ENCODE measurements around the gene MFSD11. TPM values are rescaled to one million over a fixed set of nuclear protein-coding genes. Genes with fewer than 3 reads are reported as not detected.

The MFSD11 gene
- total and polyA plus RNA-seq, 2 of the 8 experiments (the other 6 are each of a cell fraction or from before 2014, with no cell fraction given) = 17.7 to 19.8 TPM

DNA sequence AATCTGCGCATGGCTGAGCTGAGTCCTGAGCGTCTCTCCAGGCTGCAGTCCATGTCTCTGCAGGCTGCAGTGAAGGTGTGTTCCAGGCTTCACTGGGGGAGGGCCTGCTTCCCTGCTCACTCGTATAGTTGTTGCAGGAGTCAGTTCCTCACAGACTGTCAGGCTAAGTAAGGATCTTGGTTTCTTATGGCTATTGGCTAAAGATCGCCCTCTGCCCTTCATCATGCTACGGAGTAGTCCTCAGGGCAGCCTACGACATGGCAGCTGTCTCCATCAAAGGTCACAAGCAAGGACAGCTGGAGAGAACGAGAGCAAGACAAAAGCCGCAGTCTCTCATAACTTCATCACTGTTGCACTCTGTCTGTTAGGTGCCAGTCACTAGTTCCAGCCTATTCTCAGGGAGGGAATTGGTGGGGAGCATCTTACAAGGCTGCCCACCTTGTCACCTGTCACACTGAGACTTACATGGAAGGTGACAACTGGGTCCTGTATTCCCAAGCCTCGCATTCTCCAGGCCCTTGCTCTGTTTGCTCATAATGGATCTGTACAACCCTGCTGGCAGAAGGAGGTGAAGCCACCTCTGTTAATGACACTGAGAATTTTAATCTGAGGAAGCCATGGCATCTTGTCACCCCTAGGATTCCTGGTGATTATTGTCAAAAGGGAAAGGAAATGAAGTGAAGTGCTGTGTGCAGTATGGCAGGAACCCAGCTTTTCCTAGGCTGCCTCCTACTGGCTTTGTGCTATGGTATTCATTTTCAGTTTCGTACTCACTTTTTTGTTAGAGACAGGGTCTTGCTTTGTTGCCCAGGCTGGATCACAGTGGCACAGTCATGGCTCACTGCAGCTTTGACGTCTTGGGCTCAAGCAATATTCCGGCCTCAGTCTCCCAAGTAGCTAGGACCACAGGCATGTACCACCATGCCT lies 43.4 kb downstream of the MFSD11 start:
- H4K5ac ChIP-seq (ENCODE audit: insufficient read length, low read depth, low read length) = no peak overlapping the region
- no peaks in the 10 kb centered on the region for H3K79me1 ChIP-seq (ENCODE audit: low read depth, low read length)
- no peak overlapping the region for H3K4me3 ChIP-seq (ENCODE audit: extremely low read depth in 1 of 4, insufficient read depth in 2 of 4, low read depth in 3 of 4, low read length in 4 of 4)
- no peaks in the 10 kb centered on the region for H3K23me2 ChIP-seq (ENCODE audit: low read depth, low read length)
- no peak overlapping the region for H2BK120ac ChIP-seq (replicated peaks; ENCODE audit: low read depth, low read length)
- no peak overlapping the region for H4K8ac ChIP-seq (ENCODE audit: extremely low read depth, insufficient read depth, low read length)
- CTCF ChIA-PET (ENCODE audit: partially characterized antibody) = interaction anchor here (0.6 to 1.6 kb wide), 12 partner anchors 12 to 619 kb away, joined by 3 to 6 read pairs (median 4); partner anchors contain the start of gene METTL23
- H2BK20ac ChIP-seq (ENCODE audit: low read length) = no peak overlapping the region
- no peak overlapping the region for H3K18ac ChIP-seq (ENCODE audit: extremely low read depth, low read length)
- no peaks in the 10 kb centered on the region for H3K79me2 ChIP-seq (ENCODE audit: control insufficient read depth in 1 of 2, insufficient read depth in 2 of 2, low read length in 2 of 2)
- WGBS, 2 experiments (ENCODE audit: extremely low coverage in 1 of 2, insufficient coverage in 1 of 2, insufficient read length in 1 of 2, insufficient replicate concordance in 2 of 2, low coverage in 1 of 2, low lambda C conversion rate in 2 of 2, missing lambda C conversion rate in 1 of 2) = 85% methylated on average over 12 of the region's 12 CpGs; no CpG with 5 or more reads in 1 of the 2 experiments
- H3K56ac ChIP-seq (replicated peaks; ENCODE audit: insufficient read length, low read depth, low read length) = no peak overlapping the region
- H3K23ac ChIP-seq (ENCODE audit: insufficient read length) = no peak overlapping the region
- no peak overlapping the region for H3K14ac ChIP-seq (ENCODE audit: insufficient read length)
- H2BK5ac ChIP-seq (ENCODE audit: low read depth, low read length) = no peak overlapping the region
- H3K4me2 ChIP-seq (ENCODE audit: insufficient read depth in 1 of 2, low read depth in 2 of 2, low read length in 2 of 2) = no peak overlapping the region
- no peak overlapping the region for H3K27ac ChIP-seq (ENCODE audit: low read depth, low read length)
- no peak overlapping the region for H4K91ac ChIP-seq (replicated peaks; ENCODE audit: insufficient read length, low read length)
- no peak overlapping the region for H2BK12ac ChIP-seq (ENCODE audit: low read depth, low read length)
- no peaks in the 10 kb centered on the region for H4K20me1 ChIP-seq (replicated peaks in 1 of 2; ENCODE audit: control insufficient read depth in 1 of 2, insufficient read depth in 2 of 2, low read length in 2 of 2)
- no peaks in the 10 kb centered on the region for H3K9me3 ChIP-seq (ENCODE audit: insufficient read depth in 2 of 2, low read depth in 1 of 2, low read length in 1 of 2)
- H3K36me3 ChIP-seq (ENCODE audit: control insufficient read depth in 2 of 4, insufficient read depth in 4 of 4, low read length in 3 of 4) = peaks cover 0 to 6% (median 1%) of the 10 kb centered on the region in 4 experiments; a peak in 3 of 8 replicates
- H3K4me1 ChIP-seq (replicated peaks in 1 of 4; ENCODE audit: control insufficient read depth in 3 of 4, insufficient read depth in 4 of 4, low read length in 3 of 4) = no peaks in the 10 kb centered on the region
- DNase-seq (ENCODE audit: low read depth in 1 of 2, low spot score in 2 of 2) = no peak
- no peak overlapping the region for H2AK5ac ChIP-seq (ENCODE audit: low read depth, low read length)
- H3K9ac ChIP-seq (replicated peaks in 1 of 4; ENCODE audit: extremely low read depth in 1 of 4, low read depth in 3 of 4, low read length in 3 of 4) = no peak overlapping the region
- H2BK15ac ChIP-seq (ENCODE audit: low read length) = no peak overlapping the region
- no peaks in the 10 kb centered on the region for H3K27me3 ChIP-seq (replicated peaks in 1 of 4; ENCODE audit: control insufficient read depth in 3 of 4, extremely low read depth in 1 of 4, insufficient read depth in 3 of 4, low read length in 3 of 4)
- H2AFZ ChIP-seq (ENCODE audit: low read length) = no peak overlapping the region
- POLR2A ChIA-PET (ENCODE audit: partially characterized antibody) = interaction anchor here (1.0 kb wide), 1 partner anchor 48 kb away, joined by 5 read pairs; no protein-coding TSS in a partner anchor
- no peak for FAIRE-seq
- H3K4ac ChIP-seq (replicated peaks; ENCODE audit: insufficient read length, low read depth, low read length) = no peak overlapping the region
- no peak for TF ChIP-seq NRF1 (IDR thresholded peaks at IDR 0.05; ENCODE audit: low read depth, low read length)
- TF ChIP-seq EP300 (IDR thresholded peaks at IDR 0.05; ENCODE audit: borderline replicate concordance in 1 of 2, low read depth in 2 of 2, low read length in 2 of 2) = no peak
- peak in 1 of 2 experiments; percentile 18; a peak in 1 of 4 replicates for TF ChIP-seq RAD21 (IDR thresholded peaks at IDR 0.05 in 1 of 2, conservative IDR thresholded peaks at IDR 0.05 in 1 of 2; ENCODE audit: low read depth in 2 of 2, low read length in 2 of 2)
- TF ChIP-seq, protein P1, sequence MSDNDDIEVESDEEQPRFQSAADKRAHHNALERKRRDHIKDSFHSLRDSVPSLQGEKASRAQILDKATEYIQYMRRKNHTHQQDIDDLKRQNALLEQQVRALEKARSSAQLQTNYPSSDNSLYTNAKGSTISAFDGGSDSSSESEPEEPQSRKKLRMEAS (IDR thresholded peaks at IDR 0.05) = no peak
- TF ChIP-seq RBBP5 (IDR thresholded peaks at IDR 0.05; ENCODE audit: borderline replicate concordance, low read depth, low read length) = no peak
- TF ChIP-seq FOSL1 (IDR thresholded peaks at IDR 0.05; ENCODE audit: insufficient read depth, low read depth, low read length) = no peak
